Kidney tubule cell (primary cell): ENCODE results near the gene PGAP6.
A peak's percentile ranks its signal among the peaks of the same experiment; 100 is the strongest.

Source experiments
- DNase-seq: peaks from one replicate; pipeline ENCODE4 v3.0.0-alpha.2; 2018; ENCODE audit warnings: low spot score

Gene PGAP6

GRCh38 chr16:324451-325334 is 57.1 kb downstream of the PGAP6 start:
- peak; percentile 8 for DNase-seq

DNA sequence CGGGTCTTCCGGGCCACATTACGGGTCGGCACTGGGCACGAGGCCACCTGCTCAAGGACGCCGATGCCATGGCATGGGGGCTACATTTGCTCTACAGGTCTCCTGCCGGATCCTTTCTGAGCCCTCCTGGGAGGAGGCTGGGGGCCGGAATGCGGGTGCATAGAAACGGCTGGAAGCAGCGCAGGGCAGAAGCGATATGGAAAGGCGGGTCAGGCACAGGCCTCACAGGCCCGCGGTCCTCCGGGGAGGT is 57.7 kb downstream of the PGAP6 start:
- no peak for DNase-seq

- DNase-seq: no peak
Measured at GRCh38 chr16:322476-323143, 59.2 kb downstream of the PGAP6 start.

DNA sequence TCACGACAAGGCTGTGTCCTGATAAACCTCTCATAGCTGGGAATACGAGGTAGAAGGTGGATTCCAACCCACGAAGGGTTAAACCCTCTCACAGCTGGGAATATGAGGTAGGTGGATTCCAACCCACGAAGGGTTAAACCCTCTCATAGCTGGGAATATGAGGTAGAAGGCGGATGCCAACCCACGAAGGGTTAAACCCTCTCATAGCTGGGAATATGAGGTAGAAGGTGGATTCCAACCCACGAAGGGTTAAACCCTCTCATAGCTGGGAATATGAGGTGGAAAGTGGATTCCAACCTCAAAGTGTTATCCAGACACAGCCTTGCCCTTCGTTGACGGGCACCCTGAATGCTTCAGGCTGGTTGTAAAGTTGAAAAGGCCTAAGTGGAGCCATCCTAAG is 60.2 kb downstream of the PGAP6 start:
- DNase-seq: no peak
